Measurements from ENCODE around the gene DUOXA1.
"Not testable (repeated sequence)": the region's sequence is repeated elsewhere in the genome, so short reads cannot be mapped to it uniquely, and the experiment has no call there.

The DUOXA1 gene

DNA sequence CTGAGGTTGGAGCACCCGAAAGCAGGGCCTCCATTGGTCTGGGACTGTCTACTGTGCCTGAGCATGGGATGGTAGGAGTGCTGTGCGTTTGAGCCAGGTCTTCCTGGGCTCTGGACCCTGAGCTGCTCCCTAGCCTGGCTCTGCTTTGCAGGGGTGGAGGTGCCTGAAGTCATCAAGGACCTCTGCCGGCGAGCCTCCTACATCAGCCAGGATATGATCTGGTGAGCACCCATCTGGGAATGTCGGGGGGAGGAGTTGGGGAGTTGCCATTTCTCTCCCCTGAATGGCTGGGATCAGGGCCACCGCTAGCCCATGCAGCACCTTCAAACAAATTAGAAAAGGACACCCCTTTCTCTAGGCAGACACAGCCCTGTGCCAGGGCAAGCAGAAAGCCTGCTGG, 20.8 kb upstream of the DUOXA1 start:
- no peak for DNase-seq

DNA sequence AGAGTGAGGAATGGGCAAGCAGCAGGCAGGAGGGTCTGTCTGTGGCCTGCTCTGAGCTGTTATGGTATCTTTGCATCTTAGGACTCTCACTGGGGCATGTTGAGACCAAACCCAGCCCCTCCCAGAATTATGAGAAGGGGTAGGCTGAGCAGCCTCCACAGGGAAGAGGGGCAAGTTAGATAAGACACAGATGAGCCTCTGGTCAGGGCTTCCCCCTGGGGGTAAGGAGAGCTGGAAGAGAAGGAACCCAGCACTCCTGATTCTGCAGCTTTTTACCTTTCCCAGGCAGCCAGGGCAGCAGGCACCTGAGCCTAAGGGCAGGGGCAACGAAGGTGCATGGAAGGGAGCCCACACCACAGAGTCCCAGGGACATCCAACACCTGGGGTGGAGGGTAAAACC, 19.4 kb upstream of the DUOXA1 start:
- DNase-seq: no peak

DNA sequence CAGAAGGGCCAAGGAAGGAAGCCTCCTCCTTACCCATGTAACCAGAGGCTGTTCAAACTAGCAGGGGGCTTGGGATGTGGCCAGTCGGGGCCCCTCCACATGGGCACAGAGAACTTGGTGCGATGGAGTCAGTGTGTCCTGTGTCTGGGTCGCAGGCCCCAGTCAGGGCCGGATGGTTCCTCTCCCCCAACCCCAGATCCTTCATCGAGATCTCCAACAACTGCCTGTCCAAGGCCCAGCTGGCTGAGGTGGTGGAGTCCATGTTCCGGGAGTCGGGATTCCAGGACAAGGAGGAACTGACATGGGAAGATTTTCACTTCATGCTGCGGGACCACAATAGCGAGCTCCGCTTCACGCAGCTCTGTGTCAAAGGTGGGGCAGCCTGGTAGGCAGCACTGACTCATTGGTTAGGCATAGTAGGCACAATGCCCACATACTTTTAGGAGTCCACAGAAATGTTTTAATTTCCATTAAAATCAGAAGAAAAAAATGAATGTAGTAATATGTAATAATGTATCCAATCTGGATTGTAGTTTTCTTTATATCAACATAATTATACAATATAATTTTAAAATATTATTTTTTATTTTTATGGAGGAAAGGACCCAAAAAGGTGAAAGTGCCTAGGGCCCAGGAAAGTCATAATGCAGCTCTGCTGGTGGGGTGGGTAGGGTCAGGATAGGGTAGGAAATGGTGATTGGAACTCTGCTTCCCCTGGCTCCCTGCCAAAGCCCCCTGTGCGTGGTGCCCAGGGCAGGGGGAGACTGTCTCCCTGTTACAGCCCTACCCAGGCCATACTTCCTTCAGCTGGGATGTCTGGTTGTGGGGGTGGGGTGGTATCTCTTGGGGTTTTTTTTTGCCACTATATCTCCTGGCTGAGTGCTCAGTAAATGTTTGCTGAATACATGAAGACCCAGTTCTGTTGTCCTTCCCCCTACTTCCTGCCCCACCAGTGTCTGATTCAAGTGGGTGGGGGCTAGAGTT, 18.7 kb upstream of the DUOXA1 start:
- DNase-seq: no peak

DNA sequence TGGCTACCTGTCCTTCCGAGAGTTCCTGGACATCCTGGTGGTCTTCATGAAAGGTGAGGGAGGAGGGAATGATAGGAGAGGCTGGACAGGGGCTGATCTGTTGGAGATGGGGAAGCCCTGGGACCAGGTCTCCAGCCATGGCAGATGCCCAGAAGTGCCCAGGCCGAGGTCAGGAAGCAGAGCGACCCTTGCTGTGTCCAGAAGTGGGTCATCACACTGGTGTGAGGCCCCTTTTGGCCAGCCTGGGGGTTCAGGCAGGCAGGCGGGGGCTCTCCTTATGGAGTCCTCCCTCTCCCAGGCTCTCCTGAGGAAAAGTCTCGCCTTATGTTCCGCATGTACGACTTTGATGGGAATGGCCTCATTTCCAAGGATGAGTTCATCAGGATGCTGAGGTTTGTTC, 17.9 kb upstream of the DUOXA1 start:
- no peak for DNase-seq

DNA sequence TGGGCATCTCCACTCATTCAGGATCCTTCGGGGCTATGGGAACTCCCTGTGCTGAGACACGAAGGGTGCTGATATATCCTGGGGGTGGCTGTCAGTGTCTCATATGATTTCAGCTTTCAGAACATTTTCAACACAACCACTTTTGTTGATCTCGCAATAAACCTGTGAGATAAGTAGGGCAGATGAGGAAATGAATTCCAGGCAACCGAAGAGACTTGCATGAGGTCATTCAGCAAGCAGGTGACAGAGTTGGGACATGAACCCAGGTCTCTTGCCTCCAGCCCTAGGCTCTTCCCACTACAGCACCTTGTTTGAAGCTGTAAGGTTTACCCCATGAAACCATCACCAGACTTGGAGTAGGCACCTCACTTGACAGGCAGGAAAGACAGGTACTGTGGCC, 16.7 kb upstream of the DUOXA1 start:
- no peak for DNase-seq

DNA sequence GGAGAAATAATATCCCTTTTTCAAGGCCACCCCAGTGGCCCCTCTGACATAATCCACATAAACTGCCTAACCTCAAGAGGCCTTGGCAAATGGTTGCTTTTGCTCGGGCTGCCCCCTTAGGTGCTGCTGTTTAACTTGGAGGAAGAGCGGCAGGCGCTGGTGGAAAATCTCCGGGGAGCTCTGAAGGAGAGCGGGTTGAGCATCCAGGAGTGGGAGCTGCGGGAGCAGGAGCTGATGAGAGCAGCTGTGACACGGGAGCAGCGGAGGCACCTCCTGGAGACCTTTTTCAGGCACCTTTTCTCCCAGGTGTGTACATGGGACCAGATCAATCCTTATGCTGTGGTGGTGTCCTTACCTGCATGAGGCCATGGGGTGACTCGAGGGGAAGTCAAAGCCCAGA, 15.1 kb upstream of the DUOXA1 start:
- no peak for DNase-seq

DNA sequence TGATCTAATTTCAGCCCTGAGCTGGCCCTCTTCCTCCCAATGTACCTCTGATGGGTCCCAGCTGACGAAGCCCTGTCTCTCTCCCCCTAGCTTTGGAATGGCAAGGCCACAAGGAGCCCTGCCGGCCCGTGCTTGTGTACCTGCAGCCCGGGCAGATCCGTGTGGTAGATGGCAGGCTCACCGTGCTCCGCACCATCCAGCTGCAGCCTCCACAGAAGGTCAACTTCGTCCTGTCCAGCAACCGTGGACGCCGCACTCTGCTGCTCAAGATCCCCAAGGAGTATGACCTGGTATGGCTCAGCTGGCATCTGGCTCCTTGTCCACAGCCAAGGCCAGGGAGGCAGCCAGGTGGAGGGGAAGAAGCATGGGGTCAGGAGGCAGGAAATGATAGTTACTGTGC, 14.3 kb upstream of the DUOXA1 start:
- no peak for DNase-seq

DNA sequence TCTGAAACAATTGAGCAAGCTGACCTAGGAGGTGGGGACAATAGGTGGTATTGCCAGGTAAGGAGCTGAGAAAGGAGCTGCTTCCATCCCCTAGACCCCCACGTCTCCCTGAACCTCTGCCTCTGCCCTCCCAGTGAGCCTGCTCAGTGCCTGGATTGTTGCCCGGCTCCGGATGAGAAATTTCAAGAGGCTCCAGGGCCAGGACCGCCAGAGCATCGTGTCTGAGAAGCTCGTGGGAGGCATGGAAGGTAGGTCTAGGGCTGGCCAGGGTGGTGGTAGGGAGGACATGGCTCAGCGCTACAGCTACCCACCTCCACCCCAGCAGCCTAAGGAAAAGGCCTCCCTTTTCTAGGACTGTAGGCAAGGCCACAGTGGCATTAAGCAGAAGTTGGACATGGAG, 13.4 kb upstream of the DUOXA1 start:
- DNase-seq: no peak

DNA sequence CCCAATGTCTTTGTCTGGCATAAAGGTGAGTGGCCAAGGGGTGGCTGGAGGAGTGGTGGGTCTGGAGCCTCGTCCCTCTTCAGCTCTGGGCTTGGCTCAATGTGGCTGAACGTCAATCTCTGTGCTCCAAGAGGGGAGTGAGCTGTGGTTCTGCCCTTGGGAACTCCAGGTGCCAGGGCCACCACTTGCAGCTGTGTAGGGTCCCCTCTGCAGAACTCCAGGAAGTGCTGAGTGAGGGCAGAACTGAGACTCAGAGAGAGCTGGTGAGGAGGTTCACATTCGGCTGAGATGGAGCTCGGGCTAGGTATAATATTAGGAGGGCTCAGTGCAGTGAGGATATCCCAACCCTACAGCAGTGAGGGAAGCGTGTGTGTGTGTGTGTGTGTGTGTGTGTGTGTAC, 11.7 kb upstream of the DUOXA1 start:
- no peak for DNase-seq

DNA sequence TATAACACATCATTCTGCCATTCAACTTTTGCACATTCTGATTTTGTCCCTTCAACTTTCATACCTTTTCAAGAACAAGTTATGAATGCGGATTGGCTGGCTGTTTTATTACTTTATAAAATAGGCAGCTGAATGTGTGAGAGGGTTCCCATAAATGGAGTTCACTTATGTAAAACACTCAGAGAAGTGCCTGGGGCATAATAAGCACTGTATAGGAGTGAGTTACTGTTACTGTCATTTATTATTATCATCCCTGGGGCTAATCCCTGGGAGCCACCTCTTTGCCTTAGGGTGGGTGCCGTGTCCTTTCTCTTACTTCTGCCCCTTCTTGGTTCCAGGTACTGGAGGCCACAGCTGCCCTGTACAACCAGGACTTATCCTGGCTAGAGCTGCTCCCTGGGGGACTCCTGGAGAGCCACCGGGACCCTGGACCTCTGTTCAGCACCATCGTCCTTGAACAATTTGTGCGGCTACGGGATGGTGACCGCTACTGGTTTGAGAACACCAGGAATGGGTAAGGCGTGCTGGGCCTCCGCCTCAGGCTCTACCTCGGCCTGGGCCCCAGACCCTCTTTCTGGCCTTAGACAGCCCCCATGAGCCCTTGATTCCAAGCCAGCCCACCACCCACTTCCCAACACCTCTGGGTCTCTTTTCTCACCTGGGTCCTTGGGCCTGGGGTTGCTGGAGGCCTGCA, 11.0 kb upstream of the DUOXA1 start:
- DNase-seq: no peak

DNA sequence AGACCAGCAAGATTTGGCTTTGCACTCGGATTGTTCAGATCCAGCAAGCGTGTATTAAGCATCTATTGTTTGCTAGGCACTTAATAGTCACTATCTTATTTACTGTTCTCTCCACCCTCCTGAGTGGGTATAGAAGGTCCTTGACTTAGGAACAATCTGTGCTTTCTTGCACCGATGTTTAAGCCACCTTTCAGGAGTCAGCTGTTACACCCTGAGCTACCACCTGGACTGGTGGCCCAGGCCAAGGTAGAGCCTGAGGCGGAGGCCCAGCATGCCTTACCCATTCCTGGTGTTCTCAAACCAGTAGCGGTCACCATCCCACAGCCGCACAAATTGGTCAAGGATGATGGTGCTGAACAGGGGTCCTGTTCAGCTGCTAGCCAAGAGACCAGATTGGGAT, 10.1 kb upstream of the DUOXA1 start:
- no peak for DNase-seq

DNA sequence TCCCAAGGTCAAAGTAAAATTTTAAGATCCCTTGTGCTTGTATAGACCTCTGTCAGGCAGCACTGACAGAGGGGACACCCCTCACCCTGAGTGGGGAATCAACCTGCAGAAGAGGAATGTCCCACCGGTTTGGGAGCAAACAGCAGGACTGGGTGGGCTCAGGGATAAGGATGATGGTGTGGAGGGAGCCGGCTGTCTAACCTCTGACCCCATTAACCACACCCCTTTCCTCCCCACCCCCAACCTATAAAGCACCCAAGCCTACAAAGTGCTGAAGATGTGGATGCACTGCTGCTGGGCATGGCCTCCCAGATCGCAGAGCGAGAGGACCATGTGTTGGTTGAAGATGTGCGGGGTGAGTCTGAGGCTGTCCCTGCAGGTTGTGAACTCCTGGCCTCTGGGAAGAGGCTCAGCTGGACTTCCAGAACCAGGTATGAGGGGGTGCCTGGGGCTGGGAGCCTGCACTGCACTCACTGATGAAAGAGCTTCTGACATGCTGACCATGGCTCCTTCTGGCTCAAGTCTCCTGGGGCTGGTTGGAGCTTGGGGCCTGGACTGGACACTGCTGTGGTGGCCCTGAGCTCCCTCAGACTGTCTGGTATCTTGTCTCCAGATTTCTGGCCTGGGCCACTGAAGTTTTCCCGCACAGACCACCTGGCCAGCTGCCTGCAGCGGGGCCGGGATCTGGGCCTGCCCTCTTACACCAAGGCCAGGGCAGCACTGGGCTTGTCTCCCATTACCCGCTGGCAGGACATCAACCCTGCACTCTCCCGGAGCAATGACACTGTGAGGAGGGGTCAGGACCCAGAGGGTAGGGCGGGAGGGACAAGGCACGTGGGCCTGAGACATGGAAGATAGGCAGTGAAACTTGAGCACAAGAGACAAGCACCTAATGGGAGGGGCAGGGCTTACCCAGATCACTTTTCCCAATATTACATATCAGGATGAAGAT, 9.4 kb upstream of the DUOXA1 start:
- DNase-seq: no peak

DNA sequence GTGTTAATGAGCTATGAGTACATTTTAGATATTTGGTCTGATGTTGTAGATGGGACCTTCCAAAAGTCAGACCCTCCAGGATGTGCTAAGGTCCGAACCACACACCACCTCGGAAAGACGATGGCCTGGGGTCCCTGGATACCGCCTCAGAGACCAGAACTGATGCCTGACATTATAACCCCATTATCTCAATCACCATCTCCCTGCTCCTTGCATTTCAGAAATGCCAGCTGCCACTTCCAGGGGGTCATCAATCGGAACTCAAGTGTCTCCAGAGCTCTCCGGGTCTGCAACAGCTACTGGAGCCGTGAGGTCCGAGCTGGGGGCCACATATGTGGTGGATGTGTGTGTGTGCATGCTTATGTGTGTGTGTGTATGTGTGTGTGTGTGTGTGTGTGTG, 8.0 kb upstream of the DUOXA1 start:
- no peak for DNase-seq

DNA sequence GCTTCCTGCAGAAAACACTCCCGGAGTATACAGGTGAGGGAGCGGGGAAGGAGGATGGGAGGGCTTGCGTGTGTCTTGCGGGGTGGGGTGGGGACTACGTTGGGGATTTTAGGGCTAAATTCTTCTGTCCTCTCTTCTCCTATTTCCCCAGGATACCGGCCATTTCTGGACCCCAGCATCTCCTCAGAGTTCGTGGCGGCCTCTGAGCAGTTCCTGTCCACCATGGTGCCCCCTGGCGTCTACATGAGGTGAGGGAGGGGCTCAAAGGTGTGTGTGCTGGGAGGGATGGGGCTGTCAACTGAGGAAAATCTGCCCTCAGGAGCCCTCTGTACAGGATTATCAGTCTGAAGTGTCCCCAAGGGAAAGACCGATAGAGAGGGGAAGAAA, 6.7 kb upstream of the DUOXA1 start:
- DNase-seq: no peak

DNA sequence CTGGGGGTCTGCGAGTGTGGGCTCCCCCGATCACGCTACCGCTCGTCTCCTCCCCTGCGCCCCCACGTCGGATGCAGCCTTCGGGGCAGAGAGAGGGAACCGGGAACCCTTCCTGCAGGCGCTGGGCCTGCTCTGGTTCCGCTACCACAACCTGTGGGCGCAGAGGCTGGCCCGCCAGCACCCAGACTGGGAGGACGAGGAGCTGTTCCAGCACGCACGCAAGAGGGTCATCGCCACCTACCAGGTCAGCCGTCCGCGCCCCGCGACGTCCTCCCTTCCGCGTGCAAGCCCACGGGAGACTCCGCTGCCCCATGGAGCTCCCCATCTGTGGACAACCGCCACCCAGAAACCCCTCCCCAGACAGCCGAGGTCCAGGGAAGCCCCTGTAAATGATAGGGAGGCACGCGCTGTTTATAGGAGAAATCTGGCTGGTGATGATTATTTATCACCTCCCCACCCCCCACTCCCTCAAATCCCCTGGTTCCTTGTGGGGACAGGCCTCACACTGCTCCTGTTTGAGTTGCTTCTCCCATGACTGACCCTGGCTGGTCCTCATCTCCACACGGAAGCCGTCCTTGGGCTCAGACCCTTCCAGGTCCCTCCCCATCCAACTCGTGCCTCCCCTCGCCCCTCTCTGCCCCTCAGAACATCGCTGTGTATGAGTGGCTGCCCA, 6.2 kb upstream of the DUOXA1 start:
- not testable (repeated sequence) for DNase-seq

DNA sequence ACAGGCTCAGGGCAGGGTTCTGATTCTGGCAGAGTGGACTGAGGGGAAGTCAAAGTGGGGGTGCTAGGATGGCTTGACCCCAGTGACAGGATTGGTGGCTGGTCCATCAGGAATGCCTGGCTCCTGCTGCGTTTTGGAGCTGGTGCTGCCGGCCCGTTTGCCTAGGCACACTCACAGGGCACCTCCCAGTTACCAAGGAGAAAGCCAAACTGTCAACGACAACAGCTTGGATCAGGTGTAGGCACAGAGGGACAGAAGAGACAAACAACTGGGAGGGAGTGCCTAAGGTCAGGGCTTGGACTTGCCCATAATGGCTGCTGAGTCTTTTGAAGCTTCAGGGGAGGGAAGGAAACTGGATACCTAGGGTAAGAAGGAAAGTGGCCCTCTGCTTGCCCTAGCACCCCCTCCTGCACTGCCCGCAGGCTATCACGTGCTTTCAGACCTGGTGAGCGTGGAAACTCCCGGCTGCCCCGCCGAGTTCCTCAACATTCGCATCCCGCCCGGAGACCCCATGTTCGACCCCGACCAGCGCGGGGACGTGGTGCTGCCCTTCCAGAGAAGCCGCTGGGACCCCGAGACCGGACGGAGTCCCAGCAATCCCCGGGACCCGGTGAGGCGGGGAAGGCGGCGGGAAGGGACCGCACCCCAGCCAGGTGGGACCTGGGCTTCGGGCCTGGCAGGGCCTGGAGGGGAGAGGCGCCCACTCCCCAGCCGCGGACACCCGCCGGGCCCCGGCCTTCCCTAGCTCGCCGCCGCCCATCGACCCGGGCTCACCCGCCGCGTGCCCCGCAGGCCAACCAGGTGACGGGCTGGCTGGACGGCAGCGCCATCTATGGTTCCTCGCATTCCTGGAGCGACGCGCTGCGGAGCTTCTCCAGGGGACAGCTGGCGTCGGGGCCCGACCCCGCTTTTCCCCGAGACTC, 5.3 kb upstream of the DUOXA1 start:
- DNase-seq: no peak

DNA sequence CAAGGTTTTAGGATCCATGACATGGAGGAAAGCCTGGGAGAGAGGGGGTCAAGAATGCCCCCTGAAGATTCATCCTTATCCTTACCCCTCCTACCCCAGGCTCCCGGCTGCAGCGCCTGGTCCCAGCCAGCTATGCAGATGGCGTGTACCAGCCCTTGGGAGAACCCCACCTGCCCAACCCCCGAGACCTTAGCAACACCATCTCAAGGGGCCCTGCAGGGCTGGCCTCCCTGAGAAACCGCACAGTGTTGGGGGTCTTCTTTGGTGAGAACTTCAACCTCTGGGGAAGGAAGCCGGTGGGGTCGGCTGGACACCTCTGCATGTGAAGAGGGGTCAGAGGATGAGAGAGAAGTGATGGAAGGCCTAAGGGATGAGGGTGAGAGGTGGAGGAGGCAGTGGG, 4.4 kb upstream of the DUOXA1 start:
- no peak for DNase-seq

DNA sequence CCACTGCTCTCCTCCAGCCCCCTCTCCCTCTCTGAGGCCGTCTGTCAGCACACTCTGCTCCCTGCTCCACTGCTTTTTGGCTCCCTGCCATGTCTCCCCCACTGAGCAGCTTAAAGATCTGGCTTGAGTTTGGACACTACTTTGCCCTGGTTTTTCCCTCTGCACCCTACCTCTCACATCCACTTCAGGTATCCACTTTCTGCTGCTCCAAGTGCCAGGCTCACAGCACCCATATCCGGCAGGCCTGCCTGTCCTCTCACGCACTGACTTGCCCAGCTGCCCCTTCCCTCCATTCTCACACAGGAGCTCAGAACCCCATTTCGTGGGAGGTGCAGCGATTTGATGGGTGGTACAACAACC, 3.9 kb upstream of the DUOXA1 start:
- no peak for DNase-seq

DNA sequence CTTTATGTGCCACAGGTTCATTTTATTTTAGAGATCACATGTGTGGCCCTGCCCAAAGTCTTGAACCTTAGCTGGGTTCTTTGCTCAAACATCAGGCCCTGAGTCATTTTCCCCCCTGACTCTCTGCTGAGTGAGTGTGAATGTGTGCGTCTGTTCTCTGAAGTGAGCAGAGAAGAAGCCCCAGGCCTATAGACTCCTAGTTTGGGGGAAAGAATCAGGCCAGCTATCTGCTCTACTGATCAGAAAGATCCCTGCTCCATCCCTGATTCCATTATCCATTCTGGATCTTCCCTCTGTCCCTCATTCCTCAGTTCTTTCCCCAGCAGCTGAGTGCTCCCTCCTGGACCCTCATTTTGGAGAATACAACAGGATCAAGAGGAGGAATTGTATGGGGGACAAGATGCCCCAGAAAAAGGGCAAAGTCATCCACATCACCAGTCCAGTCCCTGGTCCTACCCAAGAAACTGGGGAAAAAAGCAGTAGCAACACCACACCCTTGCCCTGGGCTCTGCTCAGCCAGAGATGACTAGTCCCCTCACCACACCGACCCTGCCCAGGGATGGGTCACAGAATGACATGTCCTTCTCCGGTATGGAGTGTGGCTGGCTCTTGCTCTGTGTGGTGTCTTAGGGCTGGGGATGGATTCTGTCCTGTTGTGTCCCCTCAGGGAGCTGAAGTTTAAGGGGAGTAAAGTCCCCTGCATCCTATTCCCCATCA, 3.3 kb upstream of the DUOXA1 start:
- DNase-seq: no peak

DNA sequence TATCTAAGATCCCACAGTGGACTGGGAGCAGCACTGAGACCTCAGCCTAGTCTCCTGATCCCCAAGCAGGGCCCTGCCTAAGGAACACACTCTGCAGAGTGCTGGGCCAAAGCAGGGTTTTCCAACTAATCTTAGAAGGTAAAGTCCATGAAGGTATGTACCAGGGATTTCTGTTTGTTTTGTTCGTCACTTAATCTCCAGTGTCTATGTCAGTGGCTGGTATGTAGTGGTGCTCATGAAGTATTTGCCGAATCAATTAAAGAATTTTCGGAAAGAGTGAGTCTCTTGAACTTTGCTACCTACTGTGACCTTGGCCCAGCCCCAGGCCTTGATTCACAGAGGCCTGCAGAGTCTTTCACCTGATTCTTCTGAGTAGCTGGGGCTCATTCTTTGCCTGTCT, 1.8 kb upstream of the DUOXA1 start:
- no peak for DNase-seq
